HG02588 (cell line): ENCODE data around the gene MAP2K1.
"Not testable (repeated sequence)": the region's sequence is repeated elsewhere in the genome, so short reads cannot be mapped to it uniquely, and the experiment has no call there.

ENCODE experiments used
- ATAC-seq: cut with Tn5 transposase; IDR thresholded peaks from one replicate; pipeline ENCODE4 v1.9.1; 2021; ENCODE audit warnings: mild to moderate bottlenecking, moderate library complexity; ENCODE audit not compliant: unreplicated experiment

Gene MAP2K1

DNA sequence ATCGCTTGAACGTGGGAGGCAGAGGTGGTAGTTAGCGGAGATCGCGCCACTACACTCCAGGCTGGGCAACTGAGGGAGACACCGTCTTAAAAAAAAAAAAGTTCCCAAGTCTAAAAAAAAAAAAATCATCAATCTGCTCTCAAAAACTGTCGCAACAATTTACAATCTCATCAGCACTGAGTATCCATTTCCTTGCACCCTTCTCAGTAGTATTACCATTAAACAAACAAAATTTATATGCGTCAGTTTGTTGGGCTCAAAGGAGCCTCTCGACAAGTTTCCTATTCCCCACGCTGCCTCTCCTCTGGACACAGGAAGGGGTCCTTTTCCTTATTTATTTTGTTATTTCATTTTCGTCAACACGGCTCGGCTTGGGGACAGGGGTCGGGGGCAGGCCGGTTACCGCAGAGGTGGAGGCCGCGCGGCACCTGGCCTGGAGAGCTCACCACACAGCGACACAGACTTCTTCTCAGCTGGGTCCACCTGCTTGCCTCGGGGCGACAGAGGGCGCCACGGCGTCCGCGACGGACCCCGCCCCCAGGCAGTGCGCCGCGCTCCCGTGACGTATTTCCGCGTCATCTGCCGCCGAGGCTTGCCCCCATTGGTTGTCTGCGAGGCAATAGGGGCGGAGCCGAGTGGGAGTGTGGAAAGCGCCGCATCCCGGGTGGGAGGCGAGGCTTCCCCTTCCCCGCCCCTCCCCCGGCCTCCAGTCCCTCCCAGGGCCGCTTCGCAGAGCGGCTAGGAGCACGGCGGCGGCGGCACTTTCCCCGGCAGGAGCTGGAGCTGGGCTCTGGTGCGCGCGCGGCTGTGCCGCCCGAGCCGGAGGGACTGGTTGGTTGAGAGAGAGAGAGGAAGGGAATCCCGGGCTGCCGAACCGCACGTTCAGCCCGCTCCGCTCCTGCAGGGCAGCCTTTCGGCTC, at the start of gene MAP2K1:
MAP2K1 (plus strand) TSS at position 709 of the 920 bp plus-strand sequence. CDS start 436 bp downstream, outside the sequence.
- ATAC-seq: peak; percentile 83

DNA sequence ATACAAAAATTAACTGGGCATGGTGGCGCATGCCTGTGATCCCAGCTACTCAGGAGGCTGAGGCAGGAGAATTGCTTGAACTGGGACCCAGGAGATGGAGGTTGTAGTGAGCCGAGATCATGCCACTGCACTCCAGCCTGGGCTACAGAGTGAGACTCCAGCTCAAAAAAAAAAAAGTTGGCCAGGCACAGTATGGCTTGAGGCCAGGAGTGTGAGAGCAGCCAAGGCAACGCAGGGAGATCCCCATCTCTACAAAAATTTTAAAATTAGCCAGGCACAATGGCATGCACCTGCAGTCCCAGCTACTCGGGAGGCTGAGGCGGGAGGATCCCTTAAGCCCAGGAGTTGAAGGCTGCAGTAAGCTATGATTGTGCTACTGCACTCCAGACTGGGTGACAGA, 38.2 kb upstream of the MAP2K1 start:
- ATAC-seq: not testable (repeated sequence)

DNA sequence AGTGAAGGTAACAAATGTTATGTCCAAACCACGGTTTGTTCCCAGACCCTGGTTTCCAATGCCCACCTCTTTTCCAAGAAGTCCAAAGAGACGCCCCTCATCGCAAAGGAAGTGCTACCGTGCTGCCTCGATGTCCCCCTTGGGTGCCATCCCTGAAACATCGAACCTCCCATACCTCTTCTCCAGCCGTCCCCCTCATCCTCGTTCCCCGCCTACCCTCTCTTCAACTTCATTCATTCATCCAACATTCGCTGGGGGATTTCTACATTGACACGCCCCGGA, 30.7 kb upstream of the MAP2K1 start:
- ATAC-seq: peak; percentile 11

DNA sequence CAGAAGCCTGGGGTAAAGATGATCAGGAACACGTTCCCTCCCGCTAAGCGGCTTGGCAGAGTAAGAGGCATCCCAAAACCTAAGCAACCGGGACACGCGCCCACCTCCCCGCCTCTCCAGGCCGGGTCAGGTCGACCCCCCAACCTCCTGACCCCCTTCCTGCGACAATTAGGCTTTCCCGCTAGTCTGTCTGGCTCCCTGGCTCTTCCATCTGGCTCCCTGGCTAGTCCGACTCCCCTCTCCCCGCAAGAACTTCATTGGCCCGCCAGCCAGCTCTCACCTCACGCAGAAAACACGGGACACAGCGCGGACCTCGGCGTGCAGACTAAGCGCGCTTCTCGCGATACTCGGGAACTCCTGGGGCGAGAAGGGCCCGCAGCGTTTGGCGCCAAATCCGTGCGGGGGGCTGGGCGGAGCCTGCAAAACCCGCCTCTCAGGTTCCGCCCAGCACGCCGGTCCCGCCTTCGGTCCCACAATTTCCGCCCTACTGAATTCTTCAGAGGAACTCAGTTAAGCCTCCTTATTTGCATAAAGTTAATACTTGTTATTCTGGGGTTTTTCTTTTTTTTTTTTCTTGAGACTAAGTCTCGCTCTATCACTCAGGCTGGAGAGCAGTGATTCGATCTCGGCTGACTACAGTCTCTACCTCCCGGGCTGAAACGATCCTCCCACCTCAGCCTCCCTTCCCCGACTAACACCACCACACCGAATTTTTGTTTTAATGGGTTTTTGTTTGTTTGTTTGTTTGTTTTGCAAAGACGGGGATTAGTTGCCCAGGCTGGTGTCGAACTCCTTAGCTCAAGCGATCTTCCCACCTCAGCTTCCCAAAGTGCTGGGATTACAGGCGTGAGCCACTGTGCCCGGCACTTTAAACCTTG, 30.1 kb upstream of the MAP2K1 start, which contains the start of gene TIPIN:
TIPIN (minus strand) TSS at position 327 of the 878 bp plus-strand sequence. CDS start 3,738 bp downstream, outside the sequence.
- ATAC-seq: peak; percentile 94

DNA sequence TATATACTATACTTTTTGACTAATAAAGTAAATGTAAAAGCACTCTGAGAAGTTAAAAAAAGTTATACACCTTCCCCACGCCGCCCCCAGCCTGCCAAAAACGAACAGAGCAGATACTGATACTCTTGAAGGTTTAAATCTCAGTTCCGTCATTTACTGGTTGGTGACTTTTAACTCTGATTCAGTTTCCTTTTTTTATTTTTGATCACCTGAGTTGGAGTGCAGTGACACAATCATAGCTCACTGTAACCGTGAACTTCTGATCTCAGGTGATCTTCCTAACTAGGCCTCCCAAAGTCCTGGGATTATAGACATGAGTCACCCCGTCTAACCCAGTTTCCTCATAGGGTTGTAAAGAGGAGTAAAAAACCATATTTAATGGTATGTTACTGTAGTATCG, 27.0 kb upstream of the MAP2K1 start:
- no peak for ATAC-seq

DNA sequence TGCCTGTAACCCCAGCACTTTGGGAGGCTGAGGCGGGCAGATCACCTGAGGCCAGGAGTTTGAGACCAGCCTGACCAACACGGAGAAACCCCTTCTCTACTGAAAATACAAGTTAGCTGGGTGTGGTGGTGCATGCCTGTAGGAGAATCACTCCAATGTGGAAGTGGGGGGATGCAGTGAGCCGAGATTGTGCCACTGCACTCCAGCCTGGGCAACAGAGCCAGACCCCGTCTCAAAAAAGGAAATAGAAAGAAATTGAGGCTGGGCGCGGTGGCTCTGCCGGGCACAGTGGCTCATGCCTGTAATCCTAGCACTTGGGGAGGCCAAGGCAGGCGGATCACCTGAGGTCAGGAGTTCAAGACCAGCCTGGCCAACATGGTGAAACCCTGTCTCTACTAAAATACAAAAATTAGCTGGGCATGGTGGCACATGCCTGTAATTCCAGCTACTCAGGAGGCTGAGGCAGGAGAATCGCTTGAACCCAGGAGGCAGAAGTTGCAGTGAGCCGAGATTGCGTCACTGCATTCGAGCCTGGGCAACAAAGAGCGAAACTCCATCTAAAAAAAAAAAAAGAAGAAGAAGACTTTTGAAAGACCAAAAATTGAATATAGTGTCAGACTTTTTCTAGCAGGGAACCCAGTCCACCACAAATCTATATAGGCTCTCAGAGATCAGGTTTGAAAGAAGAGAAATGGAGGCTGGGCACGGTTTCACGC, 24.8 kb upstream of the MAP2K1 start:
- not testable (repeated sequence) for ATAC-seq

DNA sequence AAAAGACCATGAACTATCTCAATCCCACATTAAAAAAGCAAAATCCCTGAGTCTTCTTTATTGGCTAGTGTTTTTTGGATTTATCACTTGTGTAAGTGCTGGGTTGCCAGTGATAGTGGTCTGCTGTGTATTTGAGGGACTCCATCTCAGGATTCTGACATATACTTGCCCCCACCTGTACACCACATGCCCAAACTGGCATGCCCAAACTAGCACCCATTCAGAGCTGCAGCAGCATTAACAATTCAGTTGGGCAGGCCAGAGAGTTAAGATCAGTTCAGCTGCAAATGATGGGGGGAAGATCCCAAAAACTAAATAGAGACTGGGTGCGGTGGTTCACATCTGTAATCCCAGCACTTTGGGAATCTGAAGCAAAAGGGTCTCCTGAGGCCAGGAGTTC, 23.9 kb upstream of the MAP2K1 start:
- ATAC-seq: no peak

DNA sequence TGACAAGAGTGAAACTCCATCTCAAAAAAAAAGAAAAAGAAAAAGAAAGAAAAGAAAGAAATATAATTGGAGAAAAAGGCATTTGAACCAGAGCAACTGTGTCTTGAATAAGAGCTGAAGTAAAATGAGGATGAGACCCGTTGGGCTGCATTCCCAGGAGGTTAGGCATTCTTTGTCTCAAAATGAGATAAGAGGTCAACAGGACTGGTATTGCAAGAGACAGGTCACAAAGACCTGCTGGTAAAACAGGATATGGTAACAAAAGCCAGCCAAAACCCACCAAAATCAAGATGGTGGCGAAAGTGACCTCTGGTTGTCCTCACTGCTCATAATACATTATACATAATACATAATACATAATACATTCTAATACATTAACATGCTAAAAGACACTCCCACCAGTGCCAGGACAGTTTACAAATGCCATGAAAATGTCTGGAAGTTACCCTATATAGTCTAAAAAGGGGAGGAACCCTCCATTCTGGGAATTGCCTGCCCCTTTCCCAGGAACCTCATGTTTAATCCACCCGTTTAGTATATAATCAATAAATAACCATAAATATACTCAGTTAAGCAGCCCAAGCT, 21.7 kb upstream of the MAP2K1 start:
- no peak for ATAC-seq

DNA sequence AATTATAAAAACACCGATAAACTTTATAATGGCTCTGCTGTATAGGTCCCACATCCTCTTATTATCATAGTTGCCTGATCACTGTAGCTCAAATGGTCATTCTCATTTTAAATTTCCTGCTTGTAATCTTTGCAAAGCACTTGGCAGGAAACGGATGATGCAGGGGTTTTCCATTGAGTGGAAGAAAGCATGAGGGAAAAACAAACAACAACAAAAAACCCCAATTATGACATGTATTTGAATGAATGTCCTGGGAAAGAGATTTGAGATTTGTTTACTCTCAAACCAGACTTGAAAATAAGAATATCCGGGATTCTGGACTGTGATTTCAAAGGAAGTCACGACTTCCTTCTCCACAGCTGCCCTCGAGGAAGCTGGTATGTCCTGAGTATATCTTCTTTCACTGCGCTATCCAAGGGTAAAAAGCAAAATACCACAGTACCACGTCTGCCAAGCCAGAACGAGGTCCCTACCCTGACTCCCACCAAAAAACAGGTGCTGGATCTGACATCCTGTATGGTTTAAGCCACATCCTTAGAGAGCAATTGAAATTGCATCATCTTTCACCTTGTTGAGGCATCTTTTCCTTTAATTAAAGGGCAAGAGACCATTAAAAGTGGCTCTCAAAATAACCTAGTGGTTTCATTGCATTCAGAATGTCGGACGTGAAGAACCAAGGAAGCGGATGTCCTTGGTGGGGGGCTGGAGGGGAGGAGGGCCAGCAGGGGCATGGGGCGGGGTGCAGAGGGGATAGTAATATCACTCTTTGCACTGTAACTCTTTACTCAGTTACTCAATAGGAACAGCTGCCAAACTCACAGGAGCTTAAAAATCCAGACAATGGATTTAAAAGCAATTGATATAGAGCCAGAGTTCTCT, 16.7 kb upstream of the MAP2K1 start:
- ATAC-seq: no peak

DNA sequence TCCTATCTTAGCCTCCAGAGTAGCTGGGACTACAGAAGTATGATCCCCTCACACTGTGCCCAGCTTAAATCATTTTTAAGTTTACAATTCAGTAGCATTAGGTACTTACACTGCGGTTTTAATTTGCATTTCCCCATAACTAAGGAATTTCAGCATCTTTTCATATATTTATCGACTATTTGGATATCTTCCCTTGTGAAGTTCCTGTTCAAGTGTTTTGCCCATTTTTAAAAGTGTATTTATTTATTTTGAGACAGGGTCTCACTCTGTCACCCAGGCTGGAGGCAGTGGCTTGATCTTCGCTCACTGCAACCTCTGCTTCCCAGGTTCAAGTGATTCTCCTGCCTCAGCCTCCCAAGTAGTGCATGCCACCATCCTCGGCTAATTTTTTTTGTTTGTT, 12.5 kb upstream of the MAP2K1 start:
- ATAC-seq: no peak

DNA sequence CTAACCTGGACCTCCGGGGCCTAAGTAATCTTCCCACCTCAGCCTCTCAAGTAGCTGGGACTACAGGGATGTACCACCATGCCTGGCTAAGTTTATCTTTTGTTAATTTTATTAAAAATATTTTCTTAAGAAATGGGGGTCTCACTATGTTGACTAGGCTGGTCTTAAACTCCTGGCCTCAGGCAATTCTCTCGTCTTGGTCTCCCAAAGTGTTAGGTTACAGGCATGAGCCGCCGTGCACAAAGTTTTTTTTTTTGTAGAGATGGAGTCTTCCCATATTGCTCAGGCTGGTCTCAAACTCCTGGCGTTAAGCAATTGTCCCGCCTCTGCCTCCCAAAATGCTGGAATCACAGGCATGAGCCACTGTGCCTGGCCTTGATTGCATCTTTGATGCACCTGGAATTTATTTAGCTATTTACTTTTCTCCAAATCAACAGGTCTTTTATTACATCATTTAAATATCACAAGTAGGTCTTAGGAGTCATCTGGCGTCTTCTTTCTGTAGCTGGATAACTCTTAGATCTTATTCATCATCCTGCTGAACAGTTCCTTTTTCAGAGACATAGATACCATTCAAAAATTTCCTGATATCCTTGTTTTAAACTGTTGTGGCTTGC, 7.8 kb upstream of the MAP2K1 start:
- ATAC-seq: no peak

DNA sequence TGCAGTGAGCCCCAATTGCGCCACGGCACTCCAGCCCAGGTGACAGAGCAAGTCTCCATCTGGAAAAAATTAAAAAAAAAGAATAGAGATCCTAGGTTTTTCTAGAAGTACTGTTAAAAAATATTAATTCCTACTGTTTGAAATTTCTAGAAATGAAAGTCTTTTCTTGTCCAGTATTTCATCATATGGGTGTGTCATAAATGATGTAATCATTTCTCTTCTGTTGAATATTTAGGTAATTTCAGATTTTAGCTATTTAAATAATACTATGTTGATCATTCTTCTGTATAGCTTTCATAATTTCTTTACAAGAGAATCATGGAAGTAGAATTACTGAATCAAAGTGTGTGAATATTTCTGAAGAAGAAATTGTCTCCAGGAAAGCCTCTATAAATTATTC, 5.3 kb upstream of the MAP2K1 start:
- not testable (repeated sequence) for ATAC-seq

DNA sequence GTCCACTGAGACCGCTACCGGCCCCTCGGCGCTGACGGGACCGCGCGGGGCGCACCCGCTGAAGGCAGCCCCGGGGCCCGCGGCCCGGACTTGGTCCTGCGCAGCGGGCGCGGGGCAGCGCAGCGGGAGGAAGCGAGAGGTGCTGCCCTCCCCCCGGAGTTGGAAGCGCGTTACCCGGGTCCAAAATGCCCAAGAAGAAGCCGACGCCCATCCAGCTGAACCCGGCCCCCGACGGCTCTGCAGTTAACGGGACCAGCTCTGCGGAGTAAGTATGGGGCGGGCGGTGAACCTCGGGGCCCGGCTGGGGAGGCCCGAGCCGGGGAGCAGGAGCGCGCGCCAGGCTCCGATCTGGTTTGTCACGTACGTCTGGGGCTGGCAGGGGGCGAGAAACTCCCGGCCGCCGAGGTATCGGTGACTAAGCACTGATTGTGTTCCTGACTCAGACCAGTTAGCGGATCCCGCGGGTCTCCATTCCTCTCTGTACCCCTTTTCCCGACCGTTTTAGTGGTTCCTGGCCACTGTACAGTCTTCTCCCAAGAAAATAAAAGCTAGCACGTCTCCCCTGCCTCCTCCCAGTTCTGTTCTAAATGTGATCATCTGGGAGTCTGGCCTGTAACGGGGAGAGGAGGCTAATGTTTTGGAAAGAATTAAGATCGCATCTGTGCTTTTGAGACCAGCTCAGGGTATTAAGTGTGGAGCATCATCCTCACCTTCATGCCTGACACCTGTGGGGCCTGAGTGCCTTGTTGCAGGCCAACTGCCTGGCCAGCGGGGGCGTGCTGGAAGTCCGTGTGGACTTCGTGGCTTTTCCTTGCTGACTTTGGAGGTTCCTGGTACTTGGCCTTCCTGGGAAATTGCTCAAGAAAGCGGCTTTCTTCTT, 691 bp downstream of the MAP2K1 start:
- peak; percentile 15 for ATAC-seq

DNA sequence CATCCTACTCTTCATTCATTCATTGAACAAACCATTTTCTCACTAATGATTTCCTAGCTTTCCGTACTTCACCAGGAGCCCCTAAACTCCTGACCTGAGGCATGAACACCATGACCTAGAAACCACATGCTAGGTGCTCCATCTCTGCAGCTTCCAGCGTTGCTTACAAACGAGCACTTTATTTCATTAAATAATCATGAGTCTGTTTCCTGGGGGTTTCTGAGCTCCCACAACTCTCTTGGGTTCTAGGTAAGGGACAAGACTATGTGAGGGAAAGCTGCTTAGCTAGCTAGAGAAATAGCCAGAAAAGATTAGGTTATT, 1.3 kb downstream of the MAP2K1 start:
- ATAC-seq: no peak

DNA sequence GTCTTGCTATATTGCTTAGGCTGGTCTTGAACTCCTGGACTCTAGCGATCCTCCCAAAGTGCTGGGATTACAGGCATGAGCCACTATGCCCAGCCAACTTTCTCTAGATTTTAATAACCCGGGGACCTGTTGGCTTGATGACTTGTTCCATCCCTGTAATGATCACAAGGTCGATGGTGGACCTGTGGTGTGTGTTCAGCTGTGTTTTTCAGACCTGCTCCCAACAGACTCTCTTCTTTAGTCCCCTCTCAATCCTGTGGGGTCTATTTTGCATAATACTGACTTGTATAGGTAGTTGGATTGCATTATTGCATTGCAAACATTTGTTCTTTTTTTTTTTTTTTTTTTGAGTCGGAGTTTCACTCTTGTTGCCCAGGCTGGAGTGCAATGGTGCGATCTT, 1.9 kb downstream of the MAP2K1 start:
- ATAC-seq: no peak

DNA sequence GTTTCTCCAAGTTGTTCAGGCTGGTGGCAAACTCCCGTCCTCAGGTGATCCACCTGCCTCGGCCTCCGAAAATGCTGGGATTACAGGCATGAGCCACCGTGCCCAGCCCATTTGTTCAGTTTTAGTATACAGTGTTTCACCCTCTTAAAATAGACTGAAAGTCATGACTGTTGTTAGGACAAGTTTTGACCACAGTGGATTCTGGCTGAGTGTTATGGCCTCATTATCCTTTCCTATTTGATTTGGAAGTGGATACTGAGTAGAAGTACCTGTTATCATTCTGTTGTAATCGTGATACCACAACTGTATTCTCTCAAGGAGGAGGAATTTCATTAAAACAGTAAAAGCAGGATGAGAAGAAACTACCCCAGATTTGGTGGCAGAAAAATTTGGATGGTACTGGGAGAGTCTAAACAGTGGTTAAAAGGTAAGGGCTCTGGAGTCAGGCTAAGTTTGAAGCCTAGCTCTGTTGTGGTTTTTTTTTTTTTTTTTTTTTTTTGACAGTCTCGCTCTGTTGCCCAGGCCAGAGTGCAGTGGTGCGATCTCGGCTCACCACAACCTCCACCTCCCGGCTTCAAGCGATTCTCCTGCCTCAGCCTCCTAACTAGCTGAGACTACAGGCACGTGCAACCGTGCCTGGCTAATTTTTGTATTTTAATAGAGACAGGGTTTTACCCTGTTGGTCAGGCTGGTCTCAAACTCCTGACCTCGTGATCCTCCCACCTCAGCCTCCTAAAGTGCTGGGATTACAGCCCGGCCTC, 2.6 kb downstream of the MAP2K1 start:
- no peak for ATAC-seq

DNA sequence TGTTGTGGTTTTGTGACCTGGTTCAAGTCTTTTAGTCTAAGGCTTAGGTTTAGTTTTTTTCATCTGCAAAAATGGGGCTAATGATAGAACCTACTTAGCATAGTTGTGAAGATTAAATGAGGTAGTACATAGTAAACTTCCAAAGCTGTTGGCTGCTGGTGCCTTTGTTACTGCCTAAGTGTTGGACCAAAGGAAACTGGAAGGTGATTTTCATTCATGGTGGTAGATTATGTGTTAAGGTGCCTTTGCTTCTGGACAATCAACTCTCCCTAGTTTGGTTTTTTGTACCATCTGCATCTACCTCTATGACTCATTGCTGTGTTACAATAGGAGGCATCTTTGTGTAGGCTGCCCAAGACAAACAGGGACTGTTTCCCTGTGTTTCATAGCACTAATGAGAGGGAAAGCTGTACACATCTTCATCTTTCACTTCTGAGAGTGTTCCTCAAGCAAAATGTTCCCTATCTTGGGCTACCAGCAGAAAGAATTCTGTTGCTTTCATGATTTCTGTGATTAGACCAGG, 3.2 kb downstream of the MAP2K1 start:
- ATAC-seq: no peak

DNA sequence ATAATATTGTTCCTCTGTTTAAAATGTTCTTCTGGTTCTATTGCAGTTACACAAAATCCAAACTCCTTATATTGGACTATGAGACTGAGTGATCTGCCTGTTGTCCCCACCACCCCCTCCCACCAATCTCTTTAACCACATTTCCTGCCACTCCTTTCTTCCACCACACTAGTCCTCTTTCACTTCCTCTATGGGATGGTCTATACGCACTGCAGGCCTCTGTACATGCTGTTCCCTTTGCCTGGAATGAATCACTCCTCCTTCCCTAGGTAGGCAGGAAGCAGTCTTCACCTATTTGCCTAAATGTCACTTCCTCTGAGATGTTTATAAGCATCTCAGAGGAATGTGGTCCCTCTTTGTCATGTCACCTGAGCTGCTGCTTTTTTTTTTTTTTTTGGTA, 4.0 kb downstream of the MAP2K1 start:
- no peak for ATAC-seq
